ENCODE measurements around the gene BCOR. TPM values are rescaled to one million over a fixed set of nuclear protein-coding genes. Genes with fewer than 3 reads are reported as not detected.

BCOR gene
- total RNA-seq, 2 experiments from 2014 or later: 26.1 to 26.3 TPM

DNA sequence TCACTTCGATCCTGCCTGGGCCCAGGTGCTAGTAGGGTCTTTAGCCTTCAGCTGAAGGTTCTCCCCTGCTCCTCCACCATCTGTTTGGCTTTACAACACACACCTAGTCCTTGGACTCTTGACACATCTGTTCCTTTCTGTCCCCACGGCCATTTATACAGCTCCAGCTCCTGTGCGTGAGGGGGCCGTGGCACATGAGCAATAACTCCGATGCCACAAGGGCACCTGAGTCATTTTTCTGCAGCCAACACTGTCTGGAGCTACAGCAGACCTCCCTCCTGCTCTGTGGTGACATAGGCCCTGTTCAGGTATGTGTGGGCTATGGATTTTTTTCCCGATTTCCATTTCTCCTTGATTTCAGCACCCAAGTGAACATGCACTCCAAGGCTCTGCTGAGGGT, 44.7 kb upstream of the BCOR start:
- TF ChIP-seq, protein P1, sequence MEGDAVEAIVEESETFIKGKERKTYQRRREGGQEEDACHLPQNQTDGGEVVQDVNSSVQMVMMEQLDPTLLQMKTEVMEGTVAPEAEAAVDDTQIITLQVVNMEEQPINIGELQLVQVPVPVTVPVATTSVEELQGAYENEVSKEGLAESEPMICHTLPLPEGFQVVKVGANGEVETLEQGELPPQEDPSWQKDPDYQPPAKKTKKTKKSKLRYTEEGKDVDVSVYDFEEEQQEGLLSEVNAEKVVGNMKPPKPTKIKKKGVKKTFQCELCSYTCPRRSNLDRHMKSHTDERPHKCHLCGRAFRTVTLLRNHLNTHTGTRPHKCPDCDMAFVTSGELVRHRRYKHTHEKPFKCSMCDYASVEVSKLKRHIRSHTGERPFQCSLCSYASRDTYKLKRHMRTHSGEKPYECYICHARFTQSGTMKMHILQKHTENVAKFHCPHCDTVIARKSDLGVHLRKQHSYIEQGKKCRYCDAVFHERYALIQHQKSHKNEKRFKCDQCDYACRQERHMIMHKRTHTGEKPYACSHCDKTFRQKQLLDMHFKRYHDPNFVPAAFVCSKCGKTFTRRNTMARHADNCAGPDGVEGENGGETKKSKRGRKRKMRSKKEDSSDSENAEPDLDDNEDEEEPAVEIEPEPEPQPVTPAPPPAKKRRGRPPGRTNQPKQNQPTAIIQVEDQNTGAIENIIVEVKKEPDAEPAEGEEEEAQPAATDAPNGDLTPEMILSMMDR (IDR thresholded peaks at IDR 0.05): no peak
- H3K4me3 Mint-ChIP-seq: no peak overlapping the region
- ChIA-PET POLR2A (interaction anchor here (1.1 kb wide), 1 partner anchor 37 kb away, joined by 3 read pairs; no protein-coding TSS in a partner anchor), CTCF (no interaction called here)
- no peak overlapping the region for H3K4me3 ChIP-seq (ENCODE audit: low read length)
- no peak for ATAC-seq (ENCODE audit: poor library complexity)
- H3K4me1 Mint-ChIP-seq (ENCODE audit: low read depth): no peaks in the 10 kb centered on the region
- H3K27me3 Mint-ChIP-seq: no peaks in the 10 kb centered on the region
- no peaks in the 10 kb centered on the region for H3K9me3 ChIP-seq (ENCODE audit: control insufficient read depth in 1 of 2, insufficient read depth in 1 of 2, low read length in 2 of 2)
- H3K27ac ChIP-seq (ENCODE audit: low read depth in 1 of 2, low read length in 2 of 2): no peak overlapping the region
- peaks cover 21% of the 10 kb centered on the region for H3K4me1 ChIP-seq (ENCODE audit: insufficient read depth, low read length)
- no peaks in the 10 kb centered on the region for H3K9me3 Mint-ChIP-seq
- no peak overlapping the region for H3K27ac Mint-ChIP-seq
- no peaks in the 10 kb centered on the region for H3K36me3 Mint-ChIP-seq (ENCODE audit: low read depth)
- intact Hi-C loops (cut with DNase I, micrococcal nuclease): no loop called here
- DNase-seq: no peak
- H3K36me3 ChIP-seq (ENCODE audit: insufficient read depth, low read length): no peaks in the 10 kb centered on the region
- no peaks in the 10 kb centered on the region for H3K27me3 ChIP-seq (ENCODE audit: control insufficient read depth in 1 of 2, insufficient read depth in 2 of 2, low read length in 2 of 2)

GRCh38 chrX:40140706-40141499, 43.1 kb upstream of the BCOR start:
- TF ChIP-seq, protein P1 (IDR thresholded peaks at IDR 0.05): no peak
- no peak overlapping the region for H3K4me3 ChIP-seq (ENCODE audit: low read length)
- H3K4me1 Mint-ChIP-seq (ENCODE audit: low read depth): no peaks in the 10 kb centered on the region
- no peaks in the 10 kb centered on the region for H3K9me3 ChIP-seq (ENCODE audit: control insufficient read depth in 1 of 2, insufficient read depth in 1 of 2, low read length in 2 of 2)
- ChIA-PET POLR2A (no interaction called here), CTCF (no interaction called here)
- no peaks in the 10 kb centered on the region for H3K27me3 ChIP-seq (ENCODE audit: control insufficient read depth in 1 of 2, insufficient read depth in 2 of 2, low read length in 2 of 2)
- no peaks in the 10 kb centered on the region for H3K9me3 Mint-ChIP-seq
- no peak for DNase-seq
- H3K4me1 ChIP-seq (ENCODE audit: insufficient read depth, low read length): peaks cover 6% of the 10 kb centered on the region
- H3K4me3 Mint-ChIP-seq: no peak overlapping the region
- no peaks in the 10 kb centered on the region for H3K36me3 ChIP-seq (ENCODE audit: insufficient read depth, low read length)
- H3K27ac Mint-ChIP-seq: no peak overlapping the region
- ATAC-seq (ENCODE audit: poor library complexity): no peak
- H3K36me3 Mint-ChIP-seq (ENCODE audit: low read depth): no peaks in the 10 kb centered on the region
- H3K27ac ChIP-seq (ENCODE audit: low read depth in 1 of 2, low read length in 2 of 2): no peak overlapping the region
- intact Hi-C loops (cut with DNase I, micrococcal nuclease): no loop called here
- no peaks in the 10 kb centered on the region for H3K27me3 Mint-ChIP-seq

GRCh38 chrX:40132751-40133150, 35.0 kb upstream of the BCOR start:
- no peaks in the 10 kb centered on the region for H3K27me3 Mint-ChIP-seq

More at GRCh38 chrX:40132751-40133150, 35.0 kb upstream of the BCOR start:
- H3K4me3 Mint-ChIP-seq: no peak overlapping the region
- H3K36me3 ChIP-seq (ENCODE audit: insufficient read depth, low read length): no peaks in the 10 kb centered on the region
- H3K36me3 Mint-ChIP-seq (ENCODE audit: low read depth): no peaks in the 10 kb centered on the region
- H3K4me1 Mint-ChIP-seq (ENCODE audit: low read depth): no peaks in the 10 kb centered on the region
- H3K27me3 ChIP-seq (ENCODE audit: control insufficient read depth in 1 of 2, insufficient read depth in 2 of 2, low read length in 2 of 2): no peaks in the 10 kb centered on the region
- TF ChIP-seq, protein P1 (IDR thresholded peaks at IDR 0.05): no peak
- ChIA-PET POLR2A (no interaction called here), CTCF (no interaction called here)
- intact Hi-C loops (cut with DNase I, micrococcal nuclease): no loop called here
- ATAC-seq (ENCODE audit: poor library complexity) (no peak), DNase-seq (no peak)
- H3K9me3 ChIP-seq (ENCODE audit: control insufficient read depth in 1 of 2, insufficient read depth in 1 of 2, low read length in 2 of 2): no peaks in the 10 kb centered on the region
- H3K4me3 ChIP-seq (ENCODE audit: low read length): no peak overlapping the region
- H3K4me1 ChIP-seq (ENCODE audit: insufficient read depth, low read length): no peaks in the 10 kb centered on the region
- no peak overlapping the region for H3K27ac Mint-ChIP-seq
- no peak overlapping the region for H3K27ac ChIP-seq (ENCODE audit: low read depth in 1 of 2, low read length in 2 of 2)
- no peaks in the 10 kb centered on the region for H3K9me3 Mint-ChIP-seq
